Breast epithelium (tissue), 3 donors: Measurements from ENCODE around the gene FOXN3.

Source experiments
- POLR2A ChIP-seq: fragments of 450-650 bp; IDR thresholded peaks from one replicate; pipeline ENCODE4 v1.6.1; 2016; ENCODE audit warnings: antibody characterized with exemption, mild to moderate bottlenecking, moderate library complexity
- TF ChIP-seq, protein P1 (sequence below), 3 donors: fragments of 450-650 bp; IDR thresholded peaks; one replicate each; pipeline ENCODE4 v1.5.1; 2016 to 2017; ENCODE audit warnings: antibody characterized with exemption in 3 of 3, mild to moderate bottlenecking in 3 of 3, moderate library complexity in 3 of 3

DNA sequence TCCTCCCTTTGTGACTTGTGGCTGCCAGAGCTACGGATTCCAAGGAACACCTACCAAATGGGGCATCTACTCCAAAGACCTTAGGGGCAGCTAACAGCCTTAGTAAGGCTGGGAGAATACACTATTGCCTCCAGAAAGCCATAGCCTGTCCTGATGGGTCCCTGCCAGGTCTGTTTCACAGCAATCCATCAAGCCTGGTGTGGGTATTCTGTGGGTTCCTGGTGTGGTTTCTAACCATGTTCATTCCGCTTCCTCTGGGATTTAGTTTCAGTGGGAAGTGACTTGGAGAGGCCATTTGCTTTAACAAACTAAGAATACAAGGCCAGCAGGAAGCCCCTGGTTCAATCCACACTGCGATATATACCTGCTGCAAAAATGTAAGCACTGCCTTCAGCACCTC lies 220.5 kb downstream of the FOXN3 start:
- TF ChIP-seq, protein P1, sequence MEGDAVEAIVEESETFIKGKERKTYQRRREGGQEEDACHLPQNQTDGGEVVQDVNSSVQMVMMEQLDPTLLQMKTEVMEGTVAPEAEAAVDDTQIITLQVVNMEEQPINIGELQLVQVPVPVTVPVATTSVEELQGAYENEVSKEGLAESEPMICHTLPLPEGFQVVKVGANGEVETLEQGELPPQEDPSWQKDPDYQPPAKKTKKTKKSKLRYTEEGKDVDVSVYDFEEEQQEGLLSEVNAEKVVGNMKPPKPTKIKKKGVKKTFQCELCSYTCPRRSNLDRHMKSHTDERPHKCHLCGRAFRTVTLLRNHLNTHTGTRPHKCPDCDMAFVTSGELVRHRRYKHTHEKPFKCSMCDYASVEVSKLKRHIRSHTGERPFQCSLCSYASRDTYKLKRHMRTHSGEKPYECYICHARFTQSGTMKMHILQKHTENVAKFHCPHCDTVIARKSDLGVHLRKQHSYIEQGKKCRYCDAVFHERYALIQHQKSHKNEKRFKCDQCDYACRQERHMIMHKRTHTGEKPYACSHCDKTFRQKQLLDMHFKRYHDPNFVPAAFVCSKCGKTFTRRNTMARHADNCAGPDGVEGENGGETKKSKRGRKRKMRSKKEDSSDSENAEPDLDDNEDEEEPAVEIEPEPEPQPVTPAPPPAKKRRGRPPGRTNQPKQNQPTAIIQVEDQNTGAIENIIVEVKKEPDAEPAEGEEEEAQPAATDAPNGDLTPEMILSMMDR (IDR thresholded peaks at IDR 0.05): no peak
- no peak for TF ChIP-seq POLR2A
